A549 (cell line): ENCODE data around the gene KRTAP12-1. TPM values are rescaled to one million over a fixed set of nuclear protein-coding genes. Genes with fewer than 3 reads are reported as not detected.
"Not testable (repeated sequence)": the region's sequence is repeated elsewhere in the genome, so short reads cannot be mapped to it uniquely, and the experiment has no call there.

ENCODE experiments used
- ATAC-seq, 2 experiments: fragments of 200-7000 bp in 1 of 2; fragments of >200 bp in 1 of 2; cut with Nextera tagmentation in 1 of 2; cut with Tn5 transposase in 1 of 2; 3 replicates each; pipeline versions ENCODE4 v1.8.0 to v1.9.1; 2018 to 2020; ENCODE audit warnings: mild to moderate bottlenecking in 1 of 2, moderate library complexity in 1 of 2
- CTCF ChIA-PET: fragments of 300-600 bp; sonication (Branson Sonifier 250); formaldehyde crosslinking; extraction: SDS; loops from one replicate; lab custom pipeline; 2021; ENCODE audit warnings: antibody characterized with exemption, inconsistent platforms; lab: Yijun Ruan, JAX
- POLR2A ChIA-PET: fragments of 350-600 bp; formaldehyde crosslinking; extraction: SDS; loops from one replicate; lab custom pipeline; 2021; ENCODE audit warnings: antibody characterized with exemption, inconsistent platforms; lab: Yijun Ruan, JAX
- DNase-seq, 2 experiments: peaks; one replicate each; pipeline versions ENCODE4 v3.0.0 to v3.0.0-alpha.2; 2011 to 2016; ENCODE audit warnings: low read depth in 1 of 2, low spot score in 1 of 2
- FAIRE-seq: peaks from 2 replicates; lab custom pipeline; 2011; peaks lifted over from hg19 to GRCh38; lab: Jason Lieb, UNC
- H3K27ac ChIP-seq, 2 experiments: fragments of >200 bp; sonication (Bioruptor Twin); formaldehyde crosslinking; 3 replicates each; pipeline ENCODE4 v1.5.1; 2016 to 2017
- H3K4me1 ChIP-seq: fragments of >200 bp; sonication (Bioruptor Twin); formaldehyde crosslinking; 3 replicates; pipeline ENCODE4 v1.6.1; 2016
- H3K4me2 ChIP-seq: fragments of >200 bp; sonication (Bioruptor Twin); formaldehyde crosslinking; 3 replicates; pipeline ENCODE4 v1.6.1; 2016
- H3K4me3 ChIP-seq: fragments of >200 bp; sonication (Bioruptor Twin); formaldehyde crosslinking; 3 replicates; pipeline ENCODE4 v1.5.1; 2016
- H3K9me3 ChIP-seq: fragments of >200 bp; sonication (Bioruptor Twin); formaldehyde crosslinking; 3 replicates; pipeline ENCODE4 v1.6.1; 2016
- BHLHE40 ChIP-seq: IDR thresholded peaks from 2 replicates; pipeline ENCODE4 v1.6.1; 2012; ENCODE audit warnings: low read depth, low read length, inconsistent platforms
- CBX2 ChIP-seq: fragments of 200-600 bp; sonication (generic); IDR thresholded peaks from 2 replicates; pipeline ENCODE4 v1.6.1; 2016; ENCODE audit warnings: low read depth, mild to moderate bottlenecking, borderline replicate concordance
- CEBPB ChIP-seq, 2 experiments: fragments of >200 bp in 1 of 2; sonication (Bioruptor Twin) in 1 of 2; formaldehyde crosslinking in 1 of 2; IDR thresholded peaks; 2 replicates each; pipeline ENCODE4 v1.6.1; 2012 to 2016
- CHD2 ChIP-seq: fragments of 150-350 bp; IDR thresholded peaks from 2 replicates; pipeline ENCODE4 v1.6.1; 2014; ENCODE audit warnings: low read length; ENCODE audit not compliant: partially characterized antibody
- EHF ChIP-seq: fragments of 250-450 bp; sonication (Bioruptor Pico); IDR thresholded peaks from 2 replicates; pipeline ENCODE4 v1.5.0; 2020; ENCODE audit warnings: mild to moderate bottlenecking
- ESRRA ChIP-seq: fragments of 150-350 bp; IDR thresholded peaks from 2 replicates; pipeline ENCODE4 v1.6.1; 2014; ENCODE audit warnings: mild to moderate bottlenecking, low read length, borderline replicate concordance
- FOSB ChIP-seq: fragments of 250-450 bp; sonication (Bioruptor Pico); IDR thresholded peaks from 2 replicates; pipeline ENCODE4 v1.5.0; 2020; ENCODE audit warnings: mild to moderate bottlenecking, moderate library complexity
- FOSL2 ChIP-seq, 2 experiments: fragments of 450-650 bp in 1 of 2; fragments of >200 bp in 1 of 2; sonication (Bioruptor Twin) in 1 of 2; formaldehyde crosslinking; IDR thresholded peaks; 2 replicates each; pipeline versions ENCODE4 v1.5.0 to v1.6.1; 2016 to 2020; ENCODE audit warnings: mild to moderate bottlenecking in 1 of 2, moderate library complexity in 1 of 2
- FOXS1 ChIP-seq: fragments of 250-450 bp; sonication (Bioruptor Pico); IDR thresholded peaks from 2 replicates; pipeline ENCODE4 v1.5.0; 2020; ENCODE audit warnings: mild to moderate bottlenecking, moderate library complexity
- HEYL ChIP-seq: fragments of 250-450 bp; sonication (Bioruptor Pico); IDR thresholded peaks from 2 replicates; pipeline ENCODE4 v1.8.0; 2021; ENCODE audit warnings: mild to moderate bottlenecking, moderate library complexity
- HOXA7 ChIP-seq: fragments of 250-450 bp; sonication (Bioruptor Pico); IDR thresholded peaks from 2 replicates; pipeline ENCODE4 v1.5.0; 2020; ENCODE audit warnings: mild to moderate bottlenecking, moderate library complexity
- HOXB13 ChIP-seq: fragments of 250-450 bp; sonication (Bioruptor Pico); IDR thresholded peaks from 2 replicates; pipeline ENCODE4 v1.5.0; 2020; ENCODE audit warnings: low read depth, mild to moderate bottlenecking, moderate library complexity
- KDM1A ChIP-seq: fragments of 200-600 bp; sonication (generic); IDR thresholded peaks from 2 replicates; pipeline ENCODE4 v1.6.1; 2016; ENCODE audit warnings: low read depth, mild to moderate bottlenecking
- MAFK ChIP-seq: fragments of 450-650 bp; IDR thresholded peaks from 2 replicates; pipeline ENCODE4 v1.6.1; 2014; ENCODE audit not compliant: partially characterized antibody
- MAZ ChIP-seq: fragments of 150-350 bp; IDR thresholded peaks from 2 replicates; pipeline ENCODE4 v1.6.1; 2014; ENCODE audit warnings: antibody characterized with exemption, low read depth, low read length, borderline replicate concordance
- NFE2L2 ChIP-seq: fragments of 150-350 bp; conservative IDR thresholded peaks from 2 replicates; pipeline ENCODE4 v1.6.1; 2014; ENCODE audit warnings: low read length
- NR3C1 ChIP-seq: fragments of >200 bp; sonication (Bioruptor Twin); formaldehyde crosslinking; IDR thresholded peaks from 3 replicates; pipeline ENCODE4 v1.6.1; 2017
- PHF8 ChIP-seq: fragments of 200-600 bp; sonication (generic); IDR thresholded peaks from 2 replicates; pipeline ENCODE4 v1.6.1; 2016; ENCODE audit warnings: low read depth, mild to moderate bottlenecking, antibody characterized with exemption, moderate library complexity, borderline replicate concordance
- POLR2A ChIP-seq: IDR thresholded peaks from 2 replicates; pipeline ENCODE4 v1.6.1; 2012; ENCODE audit warnings: mild to moderate bottlenecking, low read length
- RAD21 ChIP-seq, 2 experiments: fragments of >200 bp in 1 of 2; sonication (Bioruptor Twin) in 1 of 2; formaldehyde crosslinking in 1 of 2; IDR thresholded peaks in 1 of 2; conservative IDR thresholded peaks in 1 of 2; 2 replicates in 1 of 2; 3 replicates in 1 of 2; pipeline ENCODE4 v1.6.1; 2012 to 2018; ENCODE audit warnings: inconsistent platforms in 1 of 2
- RCOR1 ChIP-seq: fragments of 150-350 bp; IDR thresholded peaks from 2 replicates; pipeline ENCODE4 v1.6.1; 2014; ENCODE audit warnings: antibody characterized with exemption, low read length, low read depth
- RNF2 ChIP-seq: fragments of 200-600 bp; sonication (generic); IDR thresholded peaks from 2 replicates; pipeline ENCODE4 v1.6.1; 2016; ENCODE audit warnings: low read depth, mild to moderate bottlenecking, antibody characterized with exemption, moderate library complexity, borderline replicate concordance
- SREBF2 ChIP-seq: fragments of 450-650 bp; IDR thresholded peaks from 2 replicates; pipeline ENCODE4 v1.6.1; 2014; ENCODE audit warnings: mild to moderate bottlenecking, moderate library complexity
- TFCP2L1 ChIP-seq: fragments of 250-450 bp; sonication (Bioruptor Pico); IDR thresholded peaks from 2 replicates; pipeline ENCODE4 v1.5.0; 2021; ENCODE audit warnings: mild to moderate bottlenecking
- TP53 ChIP-seq: fragments of 250-450 bp; sonication (Bioruptor Pico); IDR thresholded peaks from 2 replicates; pipeline ENCODE4 v1.5.0; 2021; ENCODE audit warnings: mild to moderate bottlenecking, moderate library complexity
- ZFP36 ChIP-seq: fragments of 450-650 bp; IDR thresholded peaks from 2 replicates; pipeline ENCODE4 v1.6.1; 2014; ENCODE audit warnings: borderline replicate concordance; ENCODE audit not compliant: partially characterized antibody
- ZNF302 ChIP-seq: fragments of 250-450 bp; sonication (Bioruptor Pico); IDR thresholded peaks from 2 replicates; pipeline ENCODE4 v1.9.0; 2021; ENCODE audit warnings: inconsistent platforms, mild to moderate bottlenecking, moderate library complexity
- WGBS: methylation state at CpG from one replicate; pipeline ENCODE4 v1.1.6; 2017; ENCODE audit errors: missing lambda C conversion rate; 5-methylcytosine and 5-hydroxymethylcytosine counted together
- polyA plus RNA-seq, 4 experiments: library from polyadenylated mRNA; depleted of rRNA in 3 of 4; stranded (reverse); fragments of >200 nt; fragmentation: RNase III in 1 of 4; extraction: RNeasy Plus Mini Kit Qiagen cat#74134 plus additional on column Dnase treatment in 1 of 4; gene quantifications; 2 replicates in 3 of 4; 3 replicates in 1 of 4; pipeline ENCODE4 v1.2.3, GENCODE V29; 2011 to 2017
- TF ChIP-seq, protein P1 (sequence below): fragments of 450-650 bp; IDR thresholded peaks from 2 replicates; pipeline ENCODE4 v1.6.1; 2014; ENCODE audit warnings: antibody characterized with exemption
- TF ChIP-seq, protein P2 (sequence below): IDR thresholded peaks from 2 replicates; pipeline ENCODE4 v1.6.1; 2012
- TF ChIP-seq, protein P3 (sequence below): IDR thresholded peaks from 2 replicates; pipeline ENCODE4 v1.6.1; 2012; ENCODE audit warnings: low read depth, borderline replicate concordance
- TF ChIP-seq, protein P4 (sequence below): fragments of >200 bp; sonication (Bioruptor Twin); formaldehyde crosslinking; IDR thresholded peaks from 3 replicates; pipeline ENCODE4 v1.6.1; 2016

KRTAP12-1 gene
- polyA plus RNA-seq, 2 of the 4 experiments (the other 2 are of a cell fraction): not detected

DNA sequence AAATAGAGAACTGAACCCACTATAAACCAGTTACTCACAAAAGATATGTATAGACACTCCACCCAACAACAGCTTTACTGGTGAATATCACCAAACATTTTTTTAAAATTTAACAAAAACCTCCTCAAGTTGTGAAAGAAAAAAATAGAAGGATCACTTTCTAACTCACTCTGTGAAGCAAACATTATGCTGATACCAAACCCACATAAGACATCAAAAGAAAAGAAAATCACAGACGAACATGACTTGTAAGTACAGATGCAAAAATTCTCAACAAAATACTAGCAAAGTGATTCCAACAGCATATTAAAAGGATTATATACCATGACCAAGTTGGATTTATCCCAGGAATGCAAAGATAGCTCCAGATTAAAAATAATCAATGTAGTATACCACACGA, 9.7 kb upstream of the KRTAP12-1 start (continued):
- TF ChIP-seq, protein P1, sequence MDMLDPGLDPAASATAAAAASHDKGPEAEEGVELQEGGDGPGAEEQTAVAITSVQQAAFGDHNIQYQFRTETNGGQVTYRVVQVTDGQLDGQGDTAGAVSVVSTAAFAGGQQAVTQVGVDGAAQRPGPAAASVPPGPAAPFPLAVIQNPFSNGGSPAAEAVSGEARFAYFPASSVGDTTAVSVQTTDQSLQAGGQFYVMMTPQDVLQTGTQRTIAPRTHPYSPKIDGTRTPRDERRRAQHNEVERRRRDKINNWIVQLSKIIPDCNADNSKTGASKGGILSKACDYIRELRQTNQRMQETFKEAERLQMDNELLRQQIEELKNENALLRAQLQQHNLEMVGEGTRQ: no peak

DNA sequence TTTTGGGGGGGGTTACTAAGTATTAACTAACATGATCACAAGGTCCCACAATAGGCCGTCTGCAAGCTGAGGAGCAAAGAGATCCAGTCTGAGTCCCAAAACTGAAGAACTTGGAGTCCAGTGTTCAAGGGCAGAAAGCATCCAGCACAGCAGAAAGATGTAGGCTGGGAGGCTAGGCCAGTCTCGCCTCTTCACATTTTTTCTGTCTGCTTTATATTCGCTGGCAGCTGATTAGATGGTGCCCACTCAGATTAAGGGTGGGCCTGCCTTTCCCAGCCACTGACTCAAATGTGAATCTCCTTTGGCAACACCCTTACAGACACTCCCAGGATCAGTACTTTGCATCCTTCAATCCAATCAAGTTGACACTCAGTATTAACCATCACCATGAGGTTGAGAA, 7.8 kb upstream of the KRTAP12-1 start:
- WGBS: 27% methylated on average over 3 of the region's 3 CpGs
- POLR2A ChIA-PET, ATAC-seq, FAIRE-seq, CTCF ChIA-PET, H3K27ac ChIP-seq, H3K4me1 ChIP-seq, H3K4me3 ChIP-seq, DNase-seq, H3K4me2 ChIP-seq: not testable (repeated sequence)
- peaks cover 14% of the 10 kb centered on the region; the same call in 2 of the 3 replicates for H3K9me3 ChIP-seq

DNA sequence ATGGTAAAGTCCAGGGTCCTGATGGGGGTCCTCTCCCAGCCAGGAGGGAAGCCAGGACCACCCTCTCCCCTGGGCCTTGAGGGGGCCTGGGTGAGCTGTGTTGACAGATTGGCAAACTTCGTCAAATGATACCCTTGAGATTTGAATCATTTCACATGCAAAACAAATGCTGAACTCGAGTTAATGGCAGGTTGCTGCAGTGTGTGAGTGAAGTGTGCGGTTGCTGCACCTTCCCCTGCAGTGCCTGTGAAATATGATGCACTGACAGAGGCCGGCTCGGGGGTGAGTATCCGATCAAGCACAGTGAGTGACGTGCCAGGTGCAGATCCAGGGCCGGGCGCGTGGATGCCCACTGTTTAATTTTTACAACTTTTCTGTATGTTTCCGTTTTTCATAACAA, 5.7 kb upstream of the KRTAP12-1 start:
- CTCF ChIA-PET: no interaction called here
- no peak for TF ChIP-seq MAFK
- TF ChIP-seq ZFP36: no peak
- TF ChIP-seq RCOR1: no peak
- no peak for TF ChIP-seq POLR2A
- TF ChIP-seq, protein P2, sequence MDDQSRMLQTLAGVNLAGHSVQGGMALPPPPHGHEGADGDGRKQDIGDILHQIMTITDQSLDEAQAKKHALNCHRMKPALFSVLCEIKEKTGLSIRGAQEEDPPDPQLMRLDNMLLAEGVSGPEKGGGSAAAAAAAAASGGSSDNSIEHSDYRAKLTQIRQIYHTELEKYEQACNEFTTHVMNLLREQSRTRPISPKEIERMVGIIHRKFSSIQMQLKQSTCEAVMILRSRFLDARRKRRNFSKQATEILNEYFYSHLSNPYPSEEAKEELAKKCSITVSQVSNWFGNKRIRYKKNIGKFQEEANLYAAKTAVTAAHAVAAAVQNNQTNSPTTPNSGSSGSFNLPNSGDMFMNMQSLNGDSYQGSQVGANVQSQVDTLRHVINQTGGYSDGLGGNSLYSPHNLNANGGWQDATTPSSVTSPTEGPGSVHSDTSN: no peak
- TF ChIP-seq KDM1A: no peak
- no peak for TF ChIP-seq HOXB13 (CRISPR knock-in tag)
- no peak for TF ChIP-seq HOXA7
- no peak for TF ChIP-seq MAZ
- TF ChIP-seq TFCP2L1 (CRISPR knock-in tag): no peak
- no peak for TF ChIP-seq BHLHE40
- no peak for TF ChIP-seq HEYL (CRISPR knock-in tag)
- no peak for TF ChIP-seq CBX2
- TF ChIP-seq FOSL2 (IDR thresholded peaks at IDR 0.05): no peak
- no peak for TF ChIP-seq FOSL2 (CRISPR knock-in tag; IDR thresholded peaks at IDR 0.05)
- TF ChIP-seq PHF8: no peak
- no peak for TF ChIP-seq NR3C1
- FAIRE-seq (no peak), ATAC-seq (no peak), DNase-seq (no peak)
- WGBS: 13% methylated on average over 11 of the region's 11 CpGs
- no peaks in the 10 kb centered on the region for H3K4me1 ChIP-seq
- no peak overlapping the region for H3K4me3 ChIP-seq
- H3K4me2 ChIP-seq: no peak overlapping the region
- no peak overlapping the region for H3K27ac ChIP-seq
- POLR2A ChIA-PET: no interaction called here
- H3K9me3 ChIP-seq: peaks cover 4% of the 10 kb centered on the region; the same call in 2 of the 3 replicates

DNA sequence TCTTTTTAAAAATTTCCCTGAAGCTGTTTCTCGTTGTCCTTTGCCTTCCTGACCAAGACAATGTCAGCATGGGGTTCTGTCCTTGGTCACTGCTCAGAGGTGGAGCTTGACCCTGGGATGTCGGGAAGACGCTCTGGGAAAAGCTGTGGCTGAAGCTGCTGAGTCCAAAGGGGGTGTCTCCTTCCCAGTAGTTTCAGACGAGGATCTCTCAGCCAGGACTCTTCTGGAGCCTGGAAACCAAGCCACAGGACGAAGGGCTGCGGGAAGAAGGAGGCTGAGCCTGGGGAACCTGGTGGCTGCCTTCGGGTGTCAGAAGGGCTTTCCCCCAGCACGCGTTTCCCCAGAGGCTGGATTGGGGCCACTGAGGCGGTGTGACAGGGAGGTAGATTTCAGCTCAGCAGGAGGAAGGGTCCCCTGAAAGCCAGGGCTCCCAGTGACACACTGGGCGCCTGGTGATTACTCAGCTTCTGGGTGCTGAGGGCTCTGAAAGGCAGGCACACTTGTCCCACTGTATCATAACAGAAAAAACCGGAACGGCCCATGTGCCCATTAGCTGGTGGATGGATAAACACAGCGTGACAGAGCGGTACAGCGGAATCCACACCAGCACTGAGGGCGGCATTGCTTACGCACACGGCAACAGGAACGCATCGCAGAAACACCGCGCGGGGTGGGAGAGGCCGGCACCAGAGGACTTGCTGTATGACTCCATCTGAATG, 5.0 kb upstream of the KRTAP12-1 start:
- POLR2A ChIA-PET: no interaction called here
- TF ChIP-seq RCOR1 (no peak), TP53 (CRISPR knock-in tag) (no peak), ESRRA (no peak), SREBF2 (no peak), NFE2L2 (no peak), FOXS1 (CRISPR knock-in tag) (no peak), NR3C1 (no peak), RNF2 (no peak), CHD2 (no peak), RAD21 (conservative IDR thresholded peaks at IDR 0.05 in 1 of 2, IDR thresholded peaks at IDR 0.05 in 1 of 2) (no peak), EHF (CRISPR knock-in tag) (no peak), CBX2 (no peak), CEBPB (IDR thresholded peaks at IDR 0.05) (no peak), FOSB (CRISPR knock-in tag) (no peak), ZNF302 (CRISPR knock-in tag) (no peak)
- TF ChIP-seq, protein P3, sequence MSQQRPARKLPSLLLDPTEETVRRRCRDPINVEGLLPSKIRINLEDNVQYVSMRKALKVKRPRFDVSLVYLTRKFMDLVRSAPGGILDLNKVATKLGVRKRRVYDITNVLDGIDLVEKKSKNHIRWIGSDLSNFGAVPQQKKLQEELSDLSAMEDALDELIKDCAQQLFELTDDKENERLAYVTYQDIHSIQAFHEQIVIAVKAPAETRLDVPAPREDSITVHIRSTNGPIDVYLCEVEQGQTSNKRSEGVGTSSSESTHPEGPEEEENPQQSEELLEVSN: no peak
- TF ChIP-seq, protein P4, sequence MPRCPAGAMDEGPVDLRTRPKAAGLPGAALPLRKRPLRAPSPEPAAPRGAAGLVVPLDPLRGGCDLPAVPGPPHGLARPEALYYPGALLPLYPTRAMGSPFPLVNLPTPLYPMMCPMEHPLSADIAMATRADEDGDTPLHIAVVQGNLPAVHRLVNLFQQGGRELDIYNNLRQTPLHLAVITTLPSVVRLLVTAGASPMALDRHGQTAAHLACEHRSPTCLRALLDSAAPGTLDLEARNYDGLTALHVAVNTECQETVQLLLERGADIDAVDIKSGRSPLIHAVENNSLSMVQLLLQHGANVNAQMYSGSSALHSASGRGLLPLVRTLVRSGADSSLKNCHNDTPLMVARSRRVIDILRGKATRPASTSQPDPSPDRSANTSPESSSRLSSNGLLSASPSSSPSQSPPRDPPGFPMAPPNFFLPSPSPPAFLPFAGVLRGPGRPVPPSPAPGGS: no peak

More for the DNA sequence above, 5.0 kb upstream of the KRTAP12-1 start:
- FAIRE-seq: no peak
- ATAC-seq: no peak
- H3K4me1 ChIP-seq: no peaks in the 10 kb centered on the region
- H3K4me3 ChIP-seq: no peak overlapping the region
- DNase-seq: no peak
- H3K9me3 ChIP-seq: no peaks in the 10 kb centered on the region
- WGBS: 63% methylated on average over 21 of the region's 25 CpGs
- CTCF ChIA-PET: no interaction called here
- no peak overlapping the region for H3K27ac ChIP-seq
- no peak overlapping the region for H3K4me2 ChIP-seq
